ENCODE results near the gene SMIM28.

- TF ChIP-seq CTCF (IDR thresholded peaks at IDR 0.05; ENCODE audit: low read length) = no peak
- no peak for TF ChIP-seq EZH2 (IDR thresholded peaks at IDR 0.05; ENCODE audit: borderline replicate concordance, low read length)
Measured at GRCh38 chr6:138341176-138341575, 36.5 kb upstream of the SMIM28 start.
